Skeletal muscle tissue (tissue), 4 donors: ENCODE data around the gene C10orf105. TPM values are rescaled to one million over a fixed set of nuclear protein-coding genes. Genes with fewer than 3 reads are reported as not detected.

Experiments used
- H3K27ac ChIP-seq: one replicate; pipeline ENCODE4 v1.7.0; 2013; ENCODE audit warnings: mild to moderate bottlenecking, low read depth, low read length, inconsistent platforms
- H3K27me3 ChIP-seq, 3 donors: one replicate each; pipeline ENCODE4 v1.7.0; 2013; ENCODE audit warnings: low read length in 3 of 3; ENCODE audit not compliant: control insufficient read depth in 3 of 3, insufficient read depth in 3 of 3
- H3K36me3 ChIP-seq, 3 donors: one replicate each; pipeline ENCODE4 v1.7.0; 2013; ENCODE audit warnings: low read length in 3 of 3; ENCODE audit not compliant: control insufficient read depth in 3 of 3, insufficient read depth in 3 of 3
- H3K4me1 ChIP-seq, 3 donors: one replicate each; pipeline ENCODE4 v1.7.0; 2013; ENCODE audit warnings: low read length in 3 of 3, mild to moderate bottlenecking in 3 of 3; ENCODE audit not compliant: control insufficient read depth in 3 of 3, insufficient read depth in 3 of 3
- H3K4me3 ChIP-seq, 3 donors: one replicate each; pipeline ENCODE4 v1.7.0; 2013; ENCODE audit warnings: low read length in 3 of 3
- H3K9ac ChIP-seq, 3 donors: one replicate each; pipeline ENCODE4 v1.7.0; 2013; ENCODE audit warnings: low read length in 3 of 3, mild to moderate bottlenecking in 3 of 3, moderate library complexity in 2 of 3, low read depth in 1 of 3
- H3K9me3 ChIP-seq, 3 donors: one replicate each; pipeline ENCODE4 v1.7.0; 2013; ENCODE audit warnings: low read length in 3 of 3; ENCODE audit not compliant: control insufficient read depth in 3 of 3
- total RNA-seq: library from RNA; depleted of rRNA; stranded (reverse); fragments of >200 nt; gene quantifications from one replicate; pipeline ENCODE4 v1.2.3, GENCODE V29; 2014
- donor health status: Osteomylitis.

Gene C10orf105
- total RNA-seq, 1 donor from 2014 or later, result not detected

- Histone ChIP-seq H3K27ac (peak overlapping the region; percentile 51), H3K9me3 (peaks cover 0 to 5% (median 0%) of the 10 kb centered on the region in 3 donors), H3K27me3 (no peaks in the 10 kb centered on the region), H3K9ac (no peak overlapping the region), H3K4me1 (peaks cover 11 to 29% (median 20%) of the 10 kb centered on the region in 3 donors), H3K4me3 (no peak overlapping the region), H3K36me3 (no peaks in the 10 kb centered on the region)
These were observed 26.2 kb downstream of the C10orf105 start for GRCh38 chr10:71693377-71693776.

DNA sequence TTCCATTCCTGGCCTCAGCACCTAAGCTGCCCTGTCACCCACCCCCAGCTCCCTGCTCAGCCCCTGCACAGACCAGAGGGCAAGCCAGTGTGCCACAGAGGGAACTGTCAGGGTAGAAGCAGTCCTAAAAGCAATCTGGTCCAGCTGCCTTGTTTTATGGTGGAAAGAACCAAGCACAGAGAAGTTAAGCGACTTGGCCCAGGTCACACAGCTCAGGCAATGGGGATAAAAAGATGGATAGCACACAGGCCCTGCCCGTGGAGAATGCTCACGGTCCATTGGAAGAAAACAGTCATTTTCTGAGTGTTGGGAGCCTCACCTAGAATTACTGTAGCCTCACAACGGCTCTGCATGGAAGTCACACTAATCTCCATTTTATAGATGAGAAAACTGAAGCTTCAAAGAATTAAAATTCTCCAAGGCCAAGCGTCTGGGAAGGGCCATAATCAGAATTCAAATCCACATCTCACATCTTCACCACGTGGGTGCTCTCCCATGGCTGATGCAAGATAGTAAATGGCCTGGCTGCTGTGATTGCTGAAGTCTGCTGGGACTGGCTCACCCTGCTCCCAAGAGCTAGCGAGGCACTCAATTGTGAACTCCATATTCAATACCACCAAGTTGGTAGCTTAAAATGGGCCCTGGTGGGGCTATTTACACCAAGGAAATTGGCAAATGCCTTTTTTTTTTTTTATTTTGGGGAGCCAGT, 26.8 kb downstream of the C10orf105 start:
- no peak overlapping the region for H3K9ac ChIP-seq
- peaks cover 0 to 5% (median 0%) of the 10 kb centered on the region in 3 donors for H3K9me3 ChIP-seq
- no peaks in the 10 kb centered on the region for H3K27me3 ChIP-seq
- H3K4me1 ChIP-seq, result peaks cover 11 to 29% (median 20%) of the 10 kb centered on the region in 3 donors
- H3K4me3 ChIP-seq, result no peak overlapping the region
- H3K27ac ChIP-seq, result no peak overlapping the region
- no peaks in the 10 kb centered on the region for H3K36me3 ChIP-seq

DNA sequence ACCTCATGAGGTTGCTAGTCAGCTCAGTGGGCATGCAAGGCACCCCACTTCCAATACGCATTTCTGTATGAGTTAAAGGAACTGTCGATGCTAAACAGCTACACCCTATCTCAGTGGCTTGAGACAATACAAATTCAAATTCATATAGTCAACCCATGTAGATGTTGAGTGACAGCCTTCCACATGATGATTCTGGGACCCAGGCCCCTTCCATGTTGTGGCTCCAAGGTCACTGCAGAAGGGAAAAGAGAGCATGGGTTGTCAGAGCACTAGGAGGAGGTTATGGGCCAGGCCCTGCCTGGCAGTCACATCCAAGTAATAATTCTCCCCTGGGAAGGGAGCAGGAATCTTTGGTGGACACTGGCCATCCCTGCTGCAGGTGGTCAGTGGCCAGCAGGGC, 28.2 kb downstream of the C10orf105 start:
- Histone ChIP-seq H3K9ac (no peak overlapping the region), H3K4me3 (no peak overlapping the region), H3K27ac (no peak overlapping the region), H3K9me3 (peaks cover 0 to 5% (median 0%) of the 10 kb centered on the region in 3 donors), H3K27me3 (peaks cover 0 to 4% (median 0%) of the 10 kb centered on the region in 3 donors), H3K36me3 (no peaks in the 10 kb centered on the region), H3K4me1 (peaks cover 7 to 29% (median 19%) of the 10 kb centered on the region in 3 donors)

- Histone ChIP-seq H3K36me3 (no peaks in the 10 kb centered on the region), H3K27ac (no peak overlapping the region), H3K9ac (no peak overlapping the region), H3K9me3 (peaks cover 0 to 5% (median 0%) of the 10 kb centered on the region in 3 donors), H3K4me3 (no peak overlapping the region), H3K27me3 (peaks cover 0 to 7% (median 0%) of the 10 kb centered on the region in 3 donors), H3K4me1 (peaks cover 6 to 30% (median 13%) of the 10 kb centered on the region in 3 donors)
These were observed 29.4 kb downstream of the C10orf105 start for GRCh38 chr10:71690094-71690720.

DNA sequence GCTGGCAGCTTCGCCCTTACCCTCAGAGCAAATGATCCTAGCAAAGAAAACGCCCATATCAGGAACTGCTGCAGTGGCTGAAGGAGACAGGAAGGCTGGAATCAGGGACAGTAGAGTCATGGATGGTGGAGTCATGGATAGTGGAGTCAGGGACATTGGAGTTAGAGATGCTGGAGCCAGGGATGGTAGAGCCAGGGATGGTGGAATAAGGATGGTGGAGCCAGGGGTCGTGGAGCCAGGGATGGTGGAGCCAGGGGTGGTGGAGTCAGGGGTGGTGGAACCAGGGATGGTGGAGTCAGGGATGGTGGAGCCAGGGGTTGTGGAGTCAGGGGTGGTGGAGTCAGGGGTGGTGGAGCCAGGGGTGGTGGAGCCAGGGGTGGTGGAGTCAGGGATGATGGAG, 31.3 kb downstream of the C10orf105 start:
- H3K4me3 ChIP-seq, result no peak overlapping the region
- peaks cover 0 to 7% (median 0%) of the 10 kb centered on the region in 3 donors for H3K27me3 ChIP-seq
- peaks cover 3 to 22% (median 4%) of the 10 kb centered on the region in 3 donors for H3K4me1 ChIP-seq
- H3K36me3 ChIP-seq, result no peaks in the 10 kb centered on the region
- H3K9me3 ChIP-seq, result peaks cover 0 to 5% (median 0%) of the 10 kb centered on the region in 3 donors
- no peak overlapping the region for H3K9ac ChIP-seq
- no peak overlapping the region for H3K27ac ChIP-seq

DNA sequence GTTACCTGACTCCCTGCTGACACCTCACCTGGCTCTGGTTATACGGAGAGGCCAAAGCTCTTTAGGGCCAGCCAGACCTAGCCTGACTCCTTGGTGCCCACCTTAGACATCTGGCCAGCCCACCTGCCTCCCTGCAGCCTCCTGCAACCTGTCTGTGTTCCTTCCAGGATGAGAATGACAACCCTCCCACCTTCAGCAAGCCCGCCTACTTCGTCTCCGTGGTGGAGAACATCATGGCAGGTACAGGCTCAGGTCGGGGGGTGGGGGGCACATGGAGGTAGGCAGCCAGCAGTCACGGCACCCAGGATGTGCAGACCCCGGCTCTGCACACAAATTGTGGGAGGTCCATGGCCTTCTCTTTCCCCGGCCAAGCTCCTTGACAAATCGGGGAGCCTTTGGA, 32.1 kb downstream of the C10orf105 start:
- H3K4me3 ChIP-seq, result no peak overlapping the region
- H3K27ac ChIP-seq, result no peak overlapping the region
- H3K9ac ChIP-seq, result no peak overlapping the region
- H3K4me1 ChIP-seq, result peaks cover 3 to 22% (median 4%) of the 10 kb centered on the region in 3 donors
- peaks cover 0 to 7% (median 0%) of the 10 kb centered on the region in 3 donors for H3K27me3 ChIP-seq
- no peaks in the 10 kb centered on the region for H3K36me3 ChIP-seq
- peaks cover 0 to 5% (median 0%) of the 10 kb centered on the region in 3 donors for H3K9me3 ChIP-seq

DNA sequence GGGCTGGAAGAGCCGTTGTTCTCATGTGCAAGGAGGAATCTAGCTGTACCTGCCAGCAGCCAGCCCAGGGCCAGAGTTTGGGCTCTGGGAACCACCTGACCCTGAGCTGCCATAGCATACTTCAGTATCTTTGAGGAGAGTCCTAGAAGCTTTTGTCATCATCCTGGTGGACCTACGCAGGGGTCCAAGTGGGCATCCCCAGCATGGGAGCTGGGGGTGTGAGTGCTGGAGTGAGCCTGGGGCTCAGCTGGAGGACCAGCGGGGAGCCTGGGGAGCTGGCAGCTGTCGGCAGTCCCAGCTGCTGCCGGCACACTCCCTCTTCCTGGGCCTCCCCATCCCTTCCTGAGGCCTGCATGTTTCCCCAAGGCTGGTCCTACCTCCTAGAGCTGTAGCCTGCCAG, 32.5 kb downstream of the C10orf105 start:
- Histone ChIP-seq H3K4me1 (peaks cover 3 to 22% (median 4%) of the 10 kb centered on the region in 3 donors), H3K9me3 (peaks cover 0 to 5% (median 0%) of the 10 kb centered on the region in 3 donors), H3K4me3 (no peak overlapping the region), H3K36me3 (no peaks in the 10 kb centered on the region), H3K27ac (no peak overlapping the region), H3K27me3 (peaks cover 0 to 7% (median 0%) of the 10 kb centered on the region in 3 donors), H3K9ac (no peak overlapping the region)

DNA sequence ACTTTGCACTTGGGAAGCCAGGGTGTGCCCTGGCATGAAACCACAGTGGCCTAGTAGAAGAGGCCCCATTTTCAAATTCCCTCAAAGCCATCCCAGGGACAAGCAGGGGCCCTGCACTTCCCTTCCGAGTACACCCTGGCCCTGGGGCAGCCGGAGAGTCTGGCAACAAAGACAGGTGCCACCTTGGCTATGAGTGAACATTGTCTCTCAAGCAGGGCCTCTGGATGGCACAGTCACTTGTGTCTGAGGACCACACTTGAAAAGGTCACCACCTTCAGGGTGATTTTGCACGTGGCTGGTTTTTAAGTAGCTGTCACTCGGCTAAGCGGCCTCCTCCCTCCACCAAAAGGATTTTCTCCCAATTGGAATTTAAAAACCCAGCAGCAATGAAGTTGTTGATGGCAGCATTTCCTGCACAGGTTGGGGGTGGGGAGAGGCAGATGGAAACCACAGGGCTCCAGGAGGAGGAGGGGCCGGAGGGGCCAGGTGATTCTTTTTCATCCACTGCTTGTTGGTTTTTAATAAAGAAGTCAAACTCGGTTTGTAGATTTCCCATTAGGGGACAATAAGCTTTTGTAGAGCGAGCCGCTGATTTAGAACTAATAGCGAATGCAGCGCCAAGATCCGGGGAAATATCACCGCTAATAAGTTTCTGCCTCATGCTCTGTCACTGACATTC, 33.9 kb downstream of the C10orf105 start:
- Histone ChIP-seq H3K4me1 (peaks cover 3 to 22% (median 4%) of the 10 kb centered on the region in 3 donors), H3K27ac (no peak overlapping the region), H3K4me3 (no peak overlapping the region), H3K9me3 (no peaks in the 10 kb centered on the region), H3K36me3 (no peaks in the 10 kb centered on the region), H3K27me3 (peaks cover 0 to 11% (median 0%) of the 10 kb centered on the region in 3 donors), H3K9ac (no peak overlapping the region)

- Histone ChIP-seq H3K4me1 (peaks cover 8 to 29% (median 10%) of the 10 kb centered on the region in 3 donors), H3K9ac (no peak overlapping the region), H3K4me3 (no peak overlapping the region), H3K36me3 (no peaks in the 10 kb centered on the region), H3K9me3 (no peaks in the 10 kb centered on the region), H3K27me3 (peaks cover 0 to 11% (median 0%) of the 10 kb centered on the region in 3 donors), H3K27ac (no peak overlapping the region)
These were observed 35.0 kb downstream of the C10orf105 start for GRCh38 chr10:71684356-71685173.
